ENCODE measurements around the gene PCDH15.
"Not testable (repeated sequence)": the region's sequence is repeated elsewhere in the genome, so short reads cannot be mapped to it uniquely, and the experiment has no call there.

The PCDH15 gene

DNA sequence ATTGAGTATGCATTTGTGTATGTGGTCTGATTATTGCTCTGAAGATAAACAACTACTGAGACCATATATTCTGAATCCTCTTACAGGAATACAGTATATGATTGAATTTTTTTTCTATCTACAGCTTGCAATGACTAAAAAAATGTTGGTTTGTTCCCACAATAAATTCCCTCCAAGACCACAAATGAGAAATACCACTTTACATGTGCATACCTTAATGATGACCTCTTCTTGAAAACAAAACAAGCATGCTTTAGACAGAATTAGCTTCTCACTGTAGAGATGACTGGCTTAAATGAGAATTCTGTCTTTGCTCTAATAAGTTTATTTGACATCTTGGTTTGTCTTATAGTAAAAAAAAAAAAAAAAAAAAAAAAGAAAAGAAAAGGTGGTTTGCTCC lies 241.5 kb downstream of the PCDH15 start:
- H3K4me1 ChIP-seq (ENCODE audit: control insufficient read depth, insufficient read depth, low read length) = no peaks in the 10 kb centered on the region
- H3K27ac ChIP-seq (ENCODE audit: low read depth, low read length) = no peak overlapping the region
- H3K4me3 ChIP-seq (ENCODE audit: low read depth, low read length) = no peak overlapping the region
- H3K27me3 ChIP-seq (ENCODE audit: control insufficient read depth, insufficient read depth, low read length) = no peaks in the 10 kb centered on the region
- no peak overlapping the region for H3K9ac ChIP-seq (ENCODE audit: low read depth, low read length)
- no peaks in the 10 kb centered on the region for H3K9me3 ChIP-seq (ENCODE audit: control insufficient read depth, insufficient read depth, low read length)
- H3K36me3 ChIP-seq (ENCODE audit: control insufficient read depth, insufficient read depth, low read length) = no peaks in the 10 kb centered on the region

DNA sequence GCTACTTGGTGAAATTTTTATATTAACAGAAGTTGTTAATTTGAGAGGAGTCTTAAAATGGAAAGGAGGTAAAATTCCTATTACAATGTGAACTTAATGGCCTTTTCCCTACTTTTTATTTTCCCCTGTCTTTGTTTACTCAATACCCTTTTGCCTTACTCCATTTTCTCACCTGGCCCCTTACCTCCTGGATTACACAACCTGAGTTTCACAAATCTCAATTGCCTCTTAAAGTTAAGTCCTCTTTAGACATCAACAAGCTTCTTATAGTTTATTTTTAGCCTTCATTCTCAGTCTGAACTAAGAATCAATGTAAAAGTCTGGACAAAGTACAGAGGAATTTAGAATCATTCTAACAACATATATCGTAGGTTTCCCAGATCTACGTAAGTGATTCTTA lies 247.0 kb downstream of the PCDH15 start:
- H3K27me3 ChIP-seq (ENCODE audit: control insufficient read depth, insufficient read depth, low read length) = no peaks in the 10 kb centered on the region
- no peaks in the 10 kb centered on the region for H3K36me3 ChIP-seq (ENCODE audit: control insufficient read depth, insufficient read depth, low read length)
- H3K4me3 ChIP-seq (ENCODE audit: low read depth, low read length) = no peak overlapping the region
- no peaks in the 10 kb centered on the region for H3K9me3 ChIP-seq (ENCODE audit: control insufficient read depth, insufficient read depth, low read length)
- H3K4me1 ChIP-seq (ENCODE audit: control insufficient read depth, insufficient read depth, low read length) = no peaks in the 10 kb centered on the region
- H3K9ac ChIP-seq (ENCODE audit: low read depth, low read length) = no peak overlapping the region
- no peak overlapping the region for H3K27ac ChIP-seq (ENCODE audit: low read depth, low read length)

DNA sequence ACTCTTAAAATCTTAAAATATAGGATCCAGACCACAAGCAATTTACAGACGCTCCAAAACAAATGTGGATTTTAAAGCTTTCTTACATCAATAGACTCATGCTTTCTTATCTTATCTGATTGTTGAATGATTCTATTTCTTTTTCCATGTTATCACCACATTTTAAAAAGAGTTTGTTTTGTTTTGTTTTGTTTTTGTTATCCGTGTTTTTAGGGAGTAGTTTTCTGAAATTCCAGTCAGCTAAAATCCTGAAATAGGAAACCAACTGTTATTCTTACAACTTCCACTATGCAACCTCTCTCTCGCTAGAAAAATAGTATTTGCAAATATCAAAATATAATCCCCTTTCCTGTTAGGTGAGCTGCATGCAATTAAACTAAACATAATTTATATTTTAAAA lies 251.0 kb downstream of the PCDH15 start:
- Histone ChIP-seq H3K4me3 (ENCODE audit: low read depth, low read length) (no peak overlapping the region), H3K27me3 (ENCODE audit: control insufficient read depth, insufficient read depth, low read length) (no peaks in the 10 kb centered on the region), H3K9ac (ENCODE audit: low read depth, low read length) (no peak overlapping the region), H3K9me3 (ENCODE audit: control insufficient read depth, insufficient read depth, low read length) (no peaks in the 10 kb centered on the region), H3K4me1 (ENCODE audit: control insufficient read depth, insufficient read depth, low read length) (no peaks in the 10 kb centered on the region), H3K36me3 (ENCODE audit: control insufficient read depth, insufficient read depth, low read length) (no peaks in the 10 kb centered on the region), H3K27ac (ENCODE audit: low read depth, low read length) (no peak overlapping the region)

DNA sequence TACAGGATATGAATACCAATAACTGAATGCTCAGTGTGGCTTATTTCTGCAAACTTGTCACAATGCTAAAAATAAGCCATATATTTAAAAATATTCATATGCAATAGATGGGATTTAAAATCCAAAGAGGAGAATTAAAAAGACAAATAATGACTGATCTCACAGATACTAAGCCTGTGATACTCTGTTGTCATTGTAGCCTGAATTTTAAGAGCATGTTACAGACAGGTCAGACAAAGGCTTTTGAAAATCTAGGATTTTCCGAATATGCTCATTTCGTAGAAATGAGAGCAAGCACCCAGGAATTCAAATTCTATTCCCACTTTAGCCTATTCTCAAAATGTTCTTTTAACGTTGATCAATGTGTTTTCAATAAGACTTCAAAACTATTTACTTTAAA lies 269.7 kb downstream of the PCDH15 start:
- Histone ChIP-seq H3K9ac (ENCODE audit: low read depth, low read length) (no peak overlapping the region), H3K36me3 (ENCODE audit: control insufficient read depth, insufficient read depth, low read length) (no peaks in the 10 kb centered on the region), H3K27ac (ENCODE audit: low read depth, low read length) (no peak overlapping the region), H3K4me1 (ENCODE audit: control insufficient read depth, insufficient read depth, low read length) (peaks cover 8% of the 10 kb centered on the region; the same call in 1 of the 2 replicates), H3K4me3 (ENCODE audit: low read depth, low read length) (no peak overlapping the region), H3K9me3 (ENCODE audit: control insufficient read depth, insufficient read depth, low read length) (no peaks in the 10 kb centered on the region), H3K27me3 (ENCODE audit: control insufficient read depth, insufficient read depth, low read length) (no peaks in the 10 kb centered on the region)

DNA sequence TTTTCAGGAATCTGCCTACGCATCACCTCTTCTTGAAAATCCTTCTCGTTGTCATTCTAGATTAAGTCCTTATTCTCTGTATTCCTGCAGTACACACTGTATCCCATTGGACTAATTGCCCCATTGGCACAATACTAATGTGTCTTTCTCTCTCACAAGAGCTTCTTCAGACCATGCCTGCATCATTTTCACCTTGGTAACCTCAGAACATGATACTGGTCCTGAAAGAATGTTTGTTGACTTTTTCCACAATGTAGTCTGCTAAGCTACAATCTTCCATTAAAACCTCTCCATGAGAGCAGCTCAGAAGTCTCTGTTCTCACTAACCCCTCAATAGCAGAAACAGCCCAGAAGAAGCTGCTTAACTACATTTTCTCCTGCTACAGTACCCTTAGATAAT lies 270.7 kb downstream of the PCDH15 start:
- H3K9me3 ChIP-seq (ENCODE audit: control insufficient read depth, insufficient read depth, low read length) = no peaks in the 10 kb centered on the region
- no peaks in the 10 kb centered on the region for H3K27me3 ChIP-seq (ENCODE audit: control insufficient read depth, insufficient read depth, low read length)
- H3K4me3 ChIP-seq (ENCODE audit: low read depth, low read length) = no peak overlapping the region
- H3K27ac ChIP-seq (ENCODE audit: low read depth, low read length) = no peak overlapping the region
- no peak overlapping the region for H3K9ac ChIP-seq (ENCODE audit: low read depth, low read length)
- H3K36me3 ChIP-seq (ENCODE audit: control insufficient read depth, insufficient read depth, low read length) = no peaks in the 10 kb centered on the region
- peaks cover 8% of the 10 kb centered on the region; the same call in 1 of the 2 replicates for H3K4me1 ChIP-seq (ENCODE audit: control insufficient read depth, insufficient read depth, low read length)

DNA sequence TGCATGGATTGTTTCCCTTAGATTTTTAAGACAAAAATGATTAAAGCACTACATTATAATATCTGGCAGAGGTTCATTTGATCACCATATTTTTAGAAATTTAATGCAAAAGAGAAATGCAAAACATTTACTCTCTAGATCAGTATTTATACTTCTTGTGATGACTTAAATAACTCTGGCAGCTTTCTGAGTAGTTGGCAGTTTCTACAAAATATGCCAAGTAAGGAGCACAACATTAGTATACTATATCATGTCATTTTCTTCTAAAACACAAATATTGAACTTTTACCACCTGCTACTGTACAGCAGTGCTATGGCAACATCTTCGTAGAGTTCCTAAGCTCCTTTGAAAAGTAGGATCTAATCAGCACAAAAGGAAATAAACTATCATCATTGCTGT lies 275.2 kb downstream of the PCDH15 start:
- Histone ChIP-seq H3K4me1 (ENCODE audit: control insufficient read depth, insufficient read depth, low read length) (peaks cover under 1% of the 10 kb centered on the region; the same call in 1 of the 2 replicates), H3K36me3 (ENCODE audit: control insufficient read depth, insufficient read depth, low read length) (no peaks in the 10 kb centered on the region), H3K27ac (ENCODE audit: low read depth, low read length) (no peak overlapping the region), H3K4me3 (ENCODE audit: low read depth, low read length) (no peak overlapping the region), H3K9me3 (ENCODE audit: control insufficient read depth, insufficient read depth, low read length) (no peaks in the 10 kb centered on the region), H3K27me3 (ENCODE audit: control insufficient read depth, insufficient read depth, low read length) (no peaks in the 10 kb centered on the region), H3K9ac (ENCODE audit: low read depth, low read length) (no peak overlapping the region)

DNA sequence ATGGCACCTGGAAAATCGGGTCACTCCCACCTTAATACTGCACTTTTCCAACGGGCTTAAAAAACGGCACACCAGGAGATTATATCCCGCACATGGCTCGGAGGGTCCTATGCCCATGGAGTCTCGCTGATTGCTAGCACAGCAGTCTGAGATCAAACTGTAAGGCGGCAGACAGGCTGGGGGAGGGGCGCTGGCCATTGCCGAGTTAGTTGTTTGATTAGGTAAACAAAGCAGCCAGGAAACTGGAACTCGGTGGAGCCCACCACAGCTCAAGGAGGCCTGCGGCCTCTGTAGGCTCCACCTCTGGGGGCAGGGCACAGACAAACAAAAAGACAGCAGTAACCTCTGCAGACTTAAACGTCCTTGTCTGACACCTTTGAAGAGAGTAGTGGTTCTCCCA lies 285.8 kb downstream of the PCDH15 start:
- not testable (repeated sequence) for H3K27me3 ChIP-seq (ENCODE audit: control insufficient read depth, insufficient read depth, low read length); H3K4me3 ChIP-seq (ENCODE audit: low read depth, low read length); H3K27ac ChIP-seq (ENCODE audit: low read depth, low read length); H3K4me1 ChIP-seq (ENCODE audit: control insufficient read depth, insufficient read depth, low read length); H3K36me3 ChIP-seq (ENCODE audit: control insufficient read depth, insufficient read depth, low read length); H3K9ac ChIP-seq (ENCODE audit: low read depth, low read length)
- H3K9me3 ChIP-seq (ENCODE audit: control insufficient read depth, insufficient read depth, low read length) = peaks cover 13% of the 10 kb centered on the region

DNA sequence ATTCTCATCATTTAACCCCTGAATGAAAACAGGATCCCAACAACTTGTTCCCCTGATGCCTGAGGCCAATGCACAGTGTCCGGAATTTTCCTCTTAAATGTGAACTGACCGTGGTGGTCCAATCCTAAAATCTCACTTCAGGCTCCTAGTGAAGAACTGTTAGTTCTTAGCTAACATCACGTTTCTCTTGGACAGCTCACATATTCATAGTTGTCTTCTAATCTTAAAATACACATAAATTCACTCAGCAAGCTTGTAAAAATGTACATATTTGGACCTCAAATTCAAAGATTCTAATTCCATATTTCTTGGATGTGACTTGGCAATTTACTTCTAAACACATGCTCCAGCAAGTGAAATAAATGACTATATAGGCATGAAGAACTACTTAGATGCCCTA lies 297.2 kb downstream of the PCDH15 start:
- Histone ChIP-seq H3K4me1 (ENCODE audit: control insufficient read depth, insufficient read depth, low read length) (no peaks in the 10 kb centered on the region), H3K4me3 (ENCODE audit: low read depth, low read length) (no peak overlapping the region), H3K27me3 (ENCODE audit: control insufficient read depth, insufficient read depth, low read length) (no peaks in the 10 kb centered on the region)

DNA sequence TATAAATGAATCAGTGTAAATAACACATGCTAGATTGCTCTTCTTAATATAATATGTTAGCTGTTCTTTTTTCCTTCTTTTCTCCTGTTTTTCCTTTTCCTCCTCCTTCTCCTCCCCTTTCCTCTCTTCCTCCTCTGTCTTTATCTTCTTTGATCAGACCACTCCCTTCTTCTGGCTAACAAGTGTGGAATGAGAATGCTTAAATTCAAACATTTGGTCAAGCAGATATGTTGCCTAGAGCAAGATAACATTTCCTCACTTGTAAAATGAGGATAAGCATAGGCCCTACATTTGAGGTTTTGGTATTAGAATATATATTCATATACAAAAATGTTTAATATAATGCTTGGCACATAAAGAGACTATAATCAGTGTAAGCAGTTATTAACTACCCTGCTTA lies 299.1 kb downstream of the PCDH15 start:
- H3K9me3 ChIP-seq (ENCODE audit: control insufficient read depth, insufficient read depth, low read length) = no peaks in the 10 kb centered on the region
- no peaks in the 10 kb centered on the region for H3K4me1 ChIP-seq (ENCODE audit: control insufficient read depth, insufficient read depth, low read length)
- H3K36me3 ChIP-seq (ENCODE audit: control insufficient read depth, insufficient read depth, low read length) = no peaks in the 10 kb centered on the region
- H3K27ac ChIP-seq (ENCODE audit: low read depth, low read length) = no peak overlapping the region
- no peaks in the 10 kb centered on the region for H3K27me3 ChIP-seq (ENCODE audit: control insufficient read depth, insufficient read depth, low read length)
- no peak overlapping the region for H3K9ac ChIP-seq (ENCODE audit: low read depth, low read length)
- no peak overlapping the region for H3K4me3 ChIP-seq (ENCODE audit: low read depth, low read length)

More for the DNA sequence above, 297.2 kb downstream of the PCDH15 start:
- Histone ChIP-seq H3K27ac (ENCODE audit: low read depth, low read length) (no peak overlapping the region), H3K9ac (ENCODE audit: low read depth, low read length) (no peak overlapping the region), H3K36me3 (ENCODE audit: control insufficient read depth, insufficient read depth, low read length) (no peaks in the 10 kb centered on the region), H3K9me3 (ENCODE audit: control insufficient read depth, insufficient read depth, low read length) (no peaks in the 10 kb centered on the region)

DNA sequence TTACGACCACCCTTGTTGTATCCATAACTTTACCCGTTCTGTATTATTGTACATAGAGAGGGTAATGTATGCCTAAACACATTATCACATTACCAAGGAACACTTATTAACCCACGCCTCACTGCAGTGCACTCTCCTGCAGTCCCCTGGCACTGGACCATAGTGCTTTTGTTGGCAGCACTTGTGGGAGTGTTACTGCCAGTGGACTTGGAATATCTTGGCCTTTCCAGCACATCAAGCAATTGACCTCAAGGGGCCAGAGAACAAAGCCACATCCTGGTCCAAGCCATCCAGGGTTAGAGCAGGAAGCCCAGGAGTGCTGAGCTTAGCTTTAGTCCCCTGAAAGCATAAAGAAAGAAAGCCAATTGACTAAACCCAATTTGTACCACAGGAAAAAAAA lies 304.2 kb downstream of the PCDH15 start:
- H3K9me3 ChIP-seq (ENCODE audit: control insufficient read depth, insufficient read depth, low read length) = no peaks in the 10 kb centered on the region
- H3K27ac ChIP-seq (ENCODE audit: low read depth, low read length) = no peak overlapping the region
- H3K36me3 ChIP-seq (ENCODE audit: control insufficient read depth, insufficient read depth, low read length) = no peaks in the 10 kb centered on the region
- H3K4me3 ChIP-seq (ENCODE audit: low read depth, low read length) = no peak overlapping the region
- H3K9ac ChIP-seq (ENCODE audit: low read depth, low read length) = no peak overlapping the region
- H3K27me3 ChIP-seq (ENCODE audit: control insufficient read depth, insufficient read depth, low read length) = no peaks in the 10 kb centered on the region
- no peaks in the 10 kb centered on the region for H3K4me1 ChIP-seq (ENCODE audit: control insufficient read depth, insufficient read depth, low read length)

DNA sequence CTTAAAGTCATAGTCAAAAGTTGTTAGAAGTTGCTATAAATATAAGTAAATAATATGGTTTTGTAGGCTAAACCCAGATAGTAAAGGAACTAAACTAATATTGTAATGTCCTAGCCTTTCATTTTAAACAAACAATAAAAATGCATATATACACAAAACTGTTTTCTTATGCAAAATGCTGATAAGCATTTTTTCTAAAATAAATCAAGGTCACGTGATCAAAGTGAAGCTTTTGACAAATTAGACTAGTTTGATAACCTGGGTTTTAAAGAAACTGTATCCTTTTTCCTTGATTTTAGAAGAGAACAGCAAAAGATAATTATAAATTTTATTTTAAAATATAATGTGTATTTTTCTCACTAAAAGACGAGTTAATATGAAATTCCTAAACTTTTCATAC lies 313.3 kb downstream of the PCDH15 start:
- no peaks in the 10 kb centered on the region for H3K4me1 ChIP-seq (ENCODE audit: control insufficient read depth, insufficient read depth, low read length)
- no peak overlapping the region for H3K4me3 ChIP-seq (ENCODE audit: low read depth, low read length)
- no peaks in the 10 kb centered on the region for H3K27me3 ChIP-seq (ENCODE audit: control insufficient read depth, insufficient read depth, low read length)
- no peaks in the 10 kb centered on the region for H3K9me3 ChIP-seq (ENCODE audit: control insufficient read depth, insufficient read depth, low read length)
- H3K36me3 ChIP-seq (ENCODE audit: control insufficient read depth, insufficient read depth, low read length) = no peaks in the 10 kb centered on the region
- no peak overlapping the region for H3K9ac ChIP-seq (ENCODE audit: low read depth, low read length)
- H3K27ac ChIP-seq (ENCODE audit: low read depth, low read length) = no peak overlapping the region

DNA sequence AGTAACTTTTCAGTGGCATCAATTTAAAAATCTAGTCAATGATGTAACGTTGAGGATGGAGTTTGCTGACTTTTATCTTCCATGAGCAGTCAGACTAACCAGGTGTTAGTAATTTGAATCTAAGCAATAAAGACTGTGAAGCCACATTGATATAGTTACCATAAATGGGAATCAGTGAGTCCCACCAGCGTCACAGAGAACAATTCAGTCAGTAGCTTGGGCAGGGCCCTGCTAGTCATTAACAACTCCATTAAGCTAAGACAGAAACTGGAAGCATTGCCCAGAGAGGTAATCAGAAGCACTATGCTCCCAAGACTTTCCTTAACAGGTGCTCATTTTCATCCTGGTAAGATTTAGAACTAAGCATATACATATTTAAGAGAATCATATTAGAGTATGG lies 315.1 kb downstream of the PCDH15 start:
- H3K27me3 ChIP-seq (ENCODE audit: control insufficient read depth, insufficient read depth, low read length) = no peaks in the 10 kb centered on the region
- H3K9me3 ChIP-seq (ENCODE audit: control insufficient read depth, insufficient read depth, low read length) = no peaks in the 10 kb centered on the region
- no peak overlapping the region for H3K27ac ChIP-seq (ENCODE audit: low read depth, low read length)
- H3K4me3 ChIP-seq (ENCODE audit: low read depth, low read length) = no peak overlapping the region
- no peaks in the 10 kb centered on the region for H3K4me1 ChIP-seq (ENCODE audit: control insufficient read depth, insufficient read depth, low read length)
- no peaks in the 10 kb centered on the region for H3K36me3 ChIP-seq (ENCODE audit: control insufficient read depth, insufficient read depth, low read length)
- H3K9ac ChIP-seq (ENCODE audit: low read depth, low read length) = no peak overlapping the region
